ENCODE measurements around the gene PSD4. TPM values are rescaled to one million over a fixed set of nuclear protein-coding genes. Genes with fewer than 3 reads are reported as not detected.

The PSD4 gene
- total RNA-seq, 4 donors from 2014 or later, result 25.1 to 62.5 (median 50.2) TPM

DNA sequence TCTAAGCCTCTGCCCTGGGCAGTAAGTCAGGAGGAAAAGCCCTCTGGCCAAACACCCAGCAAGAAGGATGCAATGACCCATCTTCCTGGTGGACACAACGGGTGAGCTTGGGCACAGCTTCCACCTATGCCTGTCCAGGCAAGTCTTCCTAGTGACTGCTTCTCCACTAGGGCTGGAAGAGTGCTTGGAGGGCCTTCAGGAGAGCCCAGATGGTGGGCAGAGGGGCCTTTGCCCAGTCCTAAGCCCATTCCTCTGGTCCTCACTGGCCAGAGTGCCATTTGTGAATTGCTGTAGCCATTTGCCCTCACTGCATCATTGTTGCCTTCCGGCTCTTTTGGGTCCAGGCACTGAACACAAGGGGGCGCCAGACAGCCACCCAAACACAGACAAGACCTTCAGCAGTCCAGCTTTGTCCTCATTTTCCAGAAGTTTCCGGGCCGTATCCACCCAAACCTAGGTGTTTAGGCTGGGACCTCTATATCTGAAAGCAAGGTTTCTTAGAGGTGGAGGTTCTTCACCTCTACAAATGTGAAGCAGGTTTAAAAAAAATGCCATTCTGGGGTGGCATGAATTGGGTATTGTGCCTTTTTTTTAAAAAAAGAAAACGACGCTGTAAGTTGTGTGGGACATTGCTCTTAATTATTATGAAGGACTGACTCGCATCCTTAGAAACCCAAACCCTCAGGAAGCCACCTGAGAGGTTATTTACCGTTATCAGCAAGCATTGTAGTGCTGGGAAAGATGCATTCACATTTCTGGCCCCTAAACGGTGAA, 75.4 kb downstream of the PSD4 start:
- WGBS, 2 donors, result 31 to 42% methylated on average over 7 to 10 of the region's 10 CpGs
- Histone ChIP-seq H3K9me3 (no peaks in the 10 kb centered on the region), H3K4me3 (no peak overlapping the region), H3K27me3 (no peaks in the 10 kb centered on the region), H3K4me1 (peaks cover 0 to 17% (median 0%) of the 10 kb centered on the region in 3 donors), H3K36me3 (no peaks in the 10 kb centered on the region), H3K27ac (no peak overlapping the region)
- no peak for DNase-seq
- intact Hi-C loops (cut with DNase I), result loop anchor here (5.0 kb wide), 1 partner anchor 123 kb away; no protein-coding TSS in a partner anchor
- no peak for TF ChIP-seq POLR2A (IDR thresholded peaks at IDR 0.05)
- TF ChIP-seq, protein P1, sequence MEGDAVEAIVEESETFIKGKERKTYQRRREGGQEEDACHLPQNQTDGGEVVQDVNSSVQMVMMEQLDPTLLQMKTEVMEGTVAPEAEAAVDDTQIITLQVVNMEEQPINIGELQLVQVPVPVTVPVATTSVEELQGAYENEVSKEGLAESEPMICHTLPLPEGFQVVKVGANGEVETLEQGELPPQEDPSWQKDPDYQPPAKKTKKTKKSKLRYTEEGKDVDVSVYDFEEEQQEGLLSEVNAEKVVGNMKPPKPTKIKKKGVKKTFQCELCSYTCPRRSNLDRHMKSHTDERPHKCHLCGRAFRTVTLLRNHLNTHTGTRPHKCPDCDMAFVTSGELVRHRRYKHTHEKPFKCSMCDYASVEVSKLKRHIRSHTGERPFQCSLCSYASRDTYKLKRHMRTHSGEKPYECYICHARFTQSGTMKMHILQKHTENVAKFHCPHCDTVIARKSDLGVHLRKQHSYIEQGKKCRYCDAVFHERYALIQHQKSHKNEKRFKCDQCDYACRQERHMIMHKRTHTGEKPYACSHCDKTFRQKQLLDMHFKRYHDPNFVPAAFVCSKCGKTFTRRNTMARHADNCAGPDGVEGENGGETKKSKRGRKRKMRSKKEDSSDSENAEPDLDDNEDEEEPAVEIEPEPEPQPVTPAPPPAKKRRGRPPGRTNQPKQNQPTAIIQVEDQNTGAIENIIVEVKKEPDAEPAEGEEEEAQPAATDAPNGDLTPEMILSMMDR (IDR thresholded peaks at IDR 0.05), result peak; percentile 77 to 94 (median 92)

DNA sequence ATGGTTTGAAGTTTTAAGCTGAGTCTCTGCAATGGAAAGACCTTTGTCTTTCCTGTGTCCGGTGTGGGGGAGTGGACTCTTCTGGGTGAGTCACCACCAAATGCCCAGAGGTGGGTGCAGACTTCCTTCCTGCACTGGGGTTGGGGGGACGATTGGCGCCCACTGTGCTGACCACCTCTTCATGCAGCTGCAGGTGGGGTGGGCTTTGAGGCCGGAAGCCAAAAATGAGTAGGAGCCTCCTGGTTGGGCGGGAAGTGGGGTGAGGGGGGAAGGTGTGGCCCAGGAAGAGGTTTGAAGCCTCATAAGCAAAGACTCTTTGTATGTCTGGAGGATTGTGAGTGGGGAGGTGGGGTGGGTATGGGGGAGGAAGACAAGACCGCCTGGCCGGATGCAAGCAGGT, 77.3 kb downstream of the PSD4 start:
- Histone ChIP-seq H3K27ac (no peak overlapping the region), H3K9me3 (no peaks in the 10 kb centered on the region), H3K4me1 (peaks cover 0 to 9% (median 0%) of the 10 kb centered on the region in 3 donors), H3K27me3 (no peaks in the 10 kb centered on the region), H3K36me3 (no peaks in the 10 kb centered on the region), H3K4me3 (no peak overlapping the region)
- DNase-seq, result no peak
- WGBS, 2 donors, result 53 to 84% methylated on average over 6 to 7 of the region's 7 CpGs
- intact Hi-C loops (cut with DNase I), result no loop called here
- TF ChIP-seq, protein P1 (IDR thresholded peaks at IDR 0.05), result no peak
- TF ChIP-seq POLR2A (IDR thresholded peaks at IDR 0.05), result no peak

GRCh38 chr2:113252047-113252590, 78.3 kb downstream of the PSD4 start:
- Histone ChIP-seq H3K27me3 (no peaks in the 10 kb centered on the region), H3K9me3 (no peaks in the 10 kb centered on the region), H3K4me1 (peaks cover 0 to 9% (median 0%) of the 10 kb centered on the region in 3 donors), H3K4me3 (no peak overlapping the region), H3K27ac (no peak overlapping the region), H3K36me3 (no peaks in the 10 kb centered on the region)
- DNase-seq, result no peak
- WGBS, 2 donors, result 92 to 94% methylated on average over 3 of the region's 3 CpGs
- intact Hi-C loops (cut with DNase I), result no loop called here
- TF ChIP-seq, protein P1 (IDR thresholded peaks at IDR 0.05), result no peak
- TF ChIP-seq POLR2A (IDR thresholded peaks at IDR 0.05), result no peak

GRCh38 chr2:113253453-113253852, 79.7 kb downstream of the PSD4 start:
- no peak for DNase-seq
- 77 to 91% methylated on average over 4 of the region's 4 CpGs for WGBS, 2 donors
- Histone ChIP-seq H3K9me3 (no peaks in the 10 kb centered on the region), H3K27ac (no peak overlapping the region), H3K27me3 (no peaks in the 10 kb centered on the region), H3K4me3 (no peak overlapping the region), H3K36me3 (no peaks in the 10 kb centered on the region), H3K4me1 (peaks cover 0 to 9% (median 0%) of the 10 kb centered on the region in 3 donors)
- intact Hi-C loops (cut with DNase I), result no loop called here
- no peak for TF ChIP-seq POLR2A (IDR thresholded peaks at IDR 0.05)
- TF ChIP-seq, protein P1 (IDR thresholded peaks at IDR 0.05), result no peak

Data from esophagus squamous epithelium (tissue), 5 donors.